ENCODE measurements around the gene NR5A2.
A peak's percentile ranks its signal among the peaks of the same experiment; 100 is the strongest.

Gene NR5A2

GRCh38 chr1:200075522-200075921, 48.0 kb downstream of the NR5A2 start:
- DNase-seq, result no peak

GRCh38 chr1:200075938-200076546, 48.5 kb downstream of the NR5A2 start:
- no peak for DNase-seq

GRCh38 chr1:200079232-200079940, 51.9 kb downstream of the NR5A2 start:
- no peak for DNase-seq

GRCh38 chr1:200081151-200081968, 53.9 kb downstream of the NR5A2 start:
- DNase-seq, result no peak

GRCh38 chr1:200081969-200082245, 54.4 kb downstream of the NR5A2 start:
- peak; percentile 17 for DNase-seq

GRCh38 chr1:200082329-200082728, 54.8 kb downstream of the NR5A2 start:
- DNase-seq, result no peak

GRCh38 chr1:200090252-200091159, 63.0 kb downstream of the NR5A2 start:
- no peak for DNase-seq

- DNase-seq, result no peak
Measured at GRCh38 chr1:200095057-200095577, 67.6 kb downstream of the NR5A2 start.

- DNase-seq, result no peak
Measured at GRCh38 chr1:200096774-200097173, 69.3 kb downstream of the NR5A2 start.

- no peak for DNase-seq
Measured at GRCh38 chr1:200099040-200099439, 71.5 kb downstream of the NR5A2 start.

GRCh38 chr1:200103966-200104583, 76.6 kb downstream of the NR5A2 start:
- no peak for DNase-seq

- no peak for DNase-seq
Measured at GRCh38 chr1:200107004-200107470, 79.5 kb downstream of the NR5A2 start.

- DNase-seq, result no peak
Measured at GRCh38 chr1:200108659-200109058, 81.1 kb downstream of the NR5A2 start.

GRCh38 chr1:200112290-200112689, 84.8 kb downstream of the NR5A2 start:
- DNase-seq, result no peak

GRCh38 chr1:200115532-200115931, 88.0 kb downstream of the NR5A2 start:
- DNase-seq, result no peak

- DNase-seq, result no peak
Measured at GRCh38 chr1:200116324-200116723, 88.8 kb downstream of the NR5A2 start.

- DNase-seq, result peak; percentile 89
Measured at GRCh38 chr1:200118779-200119505, 91.4 kb downstream of the NR5A2 start.

GRCh38 chr1:200121421-200121820, 93.9 kb downstream of the NR5A2 start:
- no peak for DNase-seq

- no peak for DNase-seq
Measured at GRCh38 chr1:200124309-200124708, 96.8 kb downstream of the NR5A2 start.

GRCh38 chr1:200128081-200128480, 100.6 kb downstream of the NR5A2 start:
- no peak for DNase-seq
